DND-41 (cell line): ENCODE results near the gene MANF.
A peak's percentile ranks its signal among the peaks of the same experiment; 100 is the strongest.

ENCODE experiments used
- ATAC-seq: fragments of 200-7000 bp; cut with Tn5 transposase; 3 replicates; pipeline ENCODE4 v1.9.1; 2021; ENCODE audit warnings: low read depth; ENCODE audit not compliant: insufficient read depth
- DNase-seq: peaks from one replicate; pipeline ENCODE4 v3.0.0-alpha.2; 2020
- H2AFZ ChIP-seq: 2 replicates; pipeline ENCODE4 v1.6.0; 2012; ENCODE audit warnings: low read depth, low read length
- H3K27ac ChIP-seq: 2 replicates; pipeline ENCODE4 v1.5.1; 2012; ENCODE audit warnings: low read length, inconsistent platforms
- H3K27me3 ChIP-seq: fragments of 200-600 bp; sonication (generic); 2 replicates; pipeline ENCODE4 v1.6.0; 2012; ENCODE audit warnings: low read length, mild to moderate bottlenecking, inconsistent platforms; ENCODE audit not compliant: insufficient read depth, poor library complexity
- H3K36me3 ChIP-seq: 2 replicates; pipeline ENCODE4 v1.5.1; 2012; ENCODE audit warnings: low read length, inconsistent platforms; ENCODE audit not compliant: insufficient read depth
- H3K4me1 ChIP-seq: 2 replicates; pipeline ENCODE4 v1.5.1; 2012; ENCODE audit warnings: mild to moderate bottlenecking, low read length; ENCODE audit not compliant: insufficient read depth
- H3K4me2 ChIP-seq: 2 replicates; pipeline ENCODE4 v1.6.0; 2012; ENCODE audit warnings: mild to moderate bottlenecking, moderate library complexity, low read length, inconsistent platforms; ENCODE audit not compliant: insufficient read depth
- H3K4me3 ChIP-seq, 2 experiments: fragments of 200-600 bp in 1 of 2; shearing (Covaris generic) in 1 of 2; 2 replicates each; pipeline ENCODE4 v1.5.1; 2012 to 2016; ENCODE audit warnings: inconsistent platforms in 2 of 2, low read length in 2 of 2, mild to moderate bottlenecking in 2 of 2, low read depth in 1 of 2, moderate library complexity in 1 of 2
- H3K79me2 ChIP-seq: 2 replicates; pipeline ENCODE4 v1.6.0; 2012; ENCODE audit warnings: low read length, inconsistent platforms; ENCODE audit not compliant: insufficient read depth
- H3K9ac ChIP-seq: 2 replicates; pipeline ENCODE4 v1.6.0; 2012; ENCODE audit warnings: low read depth, mild to moderate bottlenecking, inconsistent platforms, low read length, moderate library complexity
- H3K9me3 ChIP-seq: 2 replicates; pipeline ENCODE4 v1.5.1; 2012; ENCODE audit warnings: low read length, moderate library complexity, mild to moderate bottlenecking, inconsistent platforms; ENCODE audit not compliant: insufficient read depth, severe bottlenecking
- H4K20me1 ChIP-seq: 2 replicates; pipeline ENCODE4 v1.6.0; 2012; ENCODE audit warnings: low read length; ENCODE audit not compliant: insufficient read depth
- EZH2 ChIP-seq: IDR thresholded peaks from 3 replicates; pipeline ENCODE4 v1.6.1; 2012; ENCODE audit warnings: borderline replicate concordance, low read depth, mild to moderate bottlenecking, moderate library complexity, low read length, inconsistent platforms; ENCODE audit not compliant: severe bottlenecking
- TF ChIP-seq, protein P1 (sequence below): IDR thresholded peaks from 2 replicates; pipeline ENCODE4 v1.5.1; 2012; ENCODE audit warnings: borderline replicate concordance, low read length, moderate library complexity, mild to moderate bottlenecking; ENCODE audit not compliant: poor library complexity, severe bottlenecking; ENCODE audit errors: extremely low read depth

Gene MANF

DNA sequence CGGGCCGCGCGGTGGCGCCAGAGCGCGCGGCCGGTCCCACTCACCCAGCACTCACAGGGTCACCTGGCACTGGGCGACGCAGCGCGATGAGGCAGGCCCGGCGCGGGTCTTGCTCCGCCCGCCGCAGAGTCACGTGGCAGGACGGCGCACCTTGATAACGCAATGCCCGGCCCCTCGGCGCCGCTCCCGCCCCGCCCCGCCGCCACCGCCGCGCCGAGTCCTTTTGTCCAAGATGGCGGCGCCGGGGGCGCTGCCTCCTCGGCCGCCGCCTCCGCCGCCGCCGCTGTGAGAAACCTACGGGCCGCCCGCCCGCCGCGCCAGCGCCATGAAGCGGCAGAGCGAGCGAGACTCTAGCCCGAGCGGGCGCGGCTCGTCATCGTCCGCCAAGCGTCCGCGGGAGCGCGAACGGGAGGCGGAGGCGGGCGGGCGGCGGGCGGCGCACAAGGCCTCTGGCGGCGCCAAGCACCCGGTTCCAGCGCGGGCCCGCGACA is 6.0 kb downstream of the MANF start, which contains the start of gene RBM15B:
Gene RBM15B, plus strand, starts transcription at position 211 of the 491 bp plus-strand sequence. Its CDS starts 115 bp downstream, at position 326.
- ATAC-seq (peak; percentile 92), DNase-seq (peak; percentile 97)
- H4K20me1 ChIP-seq: peaks cover 75% of the 10 kb centered on the region
- H3K79me2 ChIP-seq: peaks cover 92% of the 10 kb centered on the region
- peak within 1 kb of the TSS; percentile 80 for H3K27ac ChIP-seq
- H3K36me3 ChIP-seq: peaks cover 88% of the 10 kb centered on the region
- no peaks in the 10 kb centered on the region for H3K9me3 ChIP-seq
- peak within 1 kb of the TSS; percentile 46 to 93; a peak in 3 of 4 replicates for H3K4me3 ChIP-seq
- TF ChIP-seq, protein P1, sequence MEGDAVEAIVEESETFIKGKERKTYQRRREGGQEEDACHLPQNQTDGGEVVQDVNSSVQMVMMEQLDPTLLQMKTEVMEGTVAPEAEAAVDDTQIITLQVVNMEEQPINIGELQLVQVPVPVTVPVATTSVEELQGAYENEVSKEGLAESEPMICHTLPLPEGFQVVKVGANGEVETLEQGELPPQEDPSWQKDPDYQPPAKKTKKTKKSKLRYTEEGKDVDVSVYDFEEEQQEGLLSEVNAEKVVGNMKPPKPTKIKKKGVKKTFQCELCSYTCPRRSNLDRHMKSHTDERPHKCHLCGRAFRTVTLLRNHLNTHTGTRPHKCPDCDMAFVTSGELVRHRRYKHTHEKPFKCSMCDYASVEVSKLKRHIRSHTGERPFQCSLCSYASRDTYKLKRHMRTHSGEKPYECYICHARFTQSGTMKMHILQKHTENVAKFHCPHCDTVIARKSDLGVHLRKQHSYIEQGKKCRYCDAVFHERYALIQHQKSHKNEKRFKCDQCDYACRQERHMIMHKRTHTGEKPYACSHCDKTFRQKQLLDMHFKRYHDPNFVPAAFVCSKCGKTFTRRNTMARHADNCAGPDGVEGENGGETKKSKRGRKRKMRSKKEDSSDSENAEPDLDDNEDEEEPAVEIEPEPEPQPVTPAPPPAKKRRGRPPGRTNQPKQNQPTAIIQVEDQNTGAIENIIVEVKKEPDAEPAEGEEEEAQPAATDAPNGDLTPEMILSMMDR: peak; percentile 90
- no peak for TF ChIP-seq EZH2
- H2AFZ ChIP-seq: peak within 1 kb of the TSS; percentile 91
- peak within 1 kb of the TSS; percentile 90 for H3K4me2 ChIP-seq
- H3K9ac ChIP-seq: peak within 1 kb of the TSS; percentile 80
- no peaks in the 10 kb centered on the region for H3K27me3 ChIP-seq
- H3K4me1 ChIP-seq: peaks cover 82% of the 10 kb centered on the region

DNA sequence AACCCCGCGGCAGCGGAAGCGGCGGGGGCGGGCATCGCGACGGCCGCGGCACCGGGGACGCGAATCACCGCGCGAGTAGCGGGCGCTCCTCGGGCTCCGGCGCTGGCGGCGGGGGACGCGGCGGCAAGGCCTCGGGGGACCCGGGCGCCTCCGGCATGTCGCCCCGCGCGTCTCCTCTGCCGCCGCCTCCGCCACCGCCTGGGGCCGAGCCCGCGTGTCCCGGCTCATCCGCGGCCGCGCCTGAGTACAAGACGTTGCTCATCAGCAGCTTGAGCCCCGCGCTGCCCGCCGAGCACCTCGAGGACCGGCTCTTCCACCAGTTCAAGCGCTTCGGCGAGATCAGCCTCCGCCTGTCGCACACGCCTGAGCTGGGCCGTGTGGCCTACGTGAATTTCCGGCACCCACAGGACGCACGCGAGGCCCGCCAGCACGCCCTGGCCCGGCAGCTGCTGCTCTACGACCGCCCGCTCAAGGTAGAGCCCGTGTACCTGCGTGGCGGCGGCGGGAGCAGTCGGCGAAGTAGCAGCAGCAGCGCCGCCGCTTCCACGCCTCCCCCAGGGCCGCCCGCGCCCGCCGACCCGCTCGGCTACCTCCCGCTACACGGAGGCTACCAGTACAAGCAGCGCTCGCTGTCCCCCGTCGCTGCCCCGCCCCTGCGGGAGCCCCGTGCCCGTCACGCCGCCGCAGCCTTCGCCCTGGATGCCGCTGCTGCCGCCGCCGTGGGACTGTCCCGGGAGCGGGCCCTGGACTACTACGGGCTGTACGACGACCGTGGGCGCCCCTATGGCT is 6.7 kb downstream of the MANF start:
- peaks cover 88% of the 10 kb centered on the region for H3K36me3 ChIP-seq
- peaks cover 75% of the 10 kb centered on the region for H4K20me1 ChIP-seq
- peak overlapping the region; percentile 90 for H3K4me2 ChIP-seq
- H3K9ac ChIP-seq: peak overlapping the region; percentile 80
- H2AFZ ChIP-seq: peak overlapping the region; percentile 69
- TF ChIP-seq EZH2: no peak
- TF ChIP-seq, protein P1: no peak
- peaks cover 92% of the 10 kb centered on the region for H3K79me2 ChIP-seq
- ATAC-seq (0 out of 3 replicates have a peak, but pooled peaks have one; percentile 8), DNase-seq (peak; percentile 46)
- no peaks in the 10 kb centered on the region for H3K27me3 ChIP-seq
- H3K4me3 ChIP-seq: peak overlapping the region; percentile 46 to 93; a peak in 3 of 4 replicates
- H3K9me3 ChIP-seq: no peaks in the 10 kb centered on the region
- H3K27ac ChIP-seq: peak overlapping the region; percentile 72
- peaks cover 79% of the 10 kb centered on the region for H3K4me1 ChIP-seq

DNA sequence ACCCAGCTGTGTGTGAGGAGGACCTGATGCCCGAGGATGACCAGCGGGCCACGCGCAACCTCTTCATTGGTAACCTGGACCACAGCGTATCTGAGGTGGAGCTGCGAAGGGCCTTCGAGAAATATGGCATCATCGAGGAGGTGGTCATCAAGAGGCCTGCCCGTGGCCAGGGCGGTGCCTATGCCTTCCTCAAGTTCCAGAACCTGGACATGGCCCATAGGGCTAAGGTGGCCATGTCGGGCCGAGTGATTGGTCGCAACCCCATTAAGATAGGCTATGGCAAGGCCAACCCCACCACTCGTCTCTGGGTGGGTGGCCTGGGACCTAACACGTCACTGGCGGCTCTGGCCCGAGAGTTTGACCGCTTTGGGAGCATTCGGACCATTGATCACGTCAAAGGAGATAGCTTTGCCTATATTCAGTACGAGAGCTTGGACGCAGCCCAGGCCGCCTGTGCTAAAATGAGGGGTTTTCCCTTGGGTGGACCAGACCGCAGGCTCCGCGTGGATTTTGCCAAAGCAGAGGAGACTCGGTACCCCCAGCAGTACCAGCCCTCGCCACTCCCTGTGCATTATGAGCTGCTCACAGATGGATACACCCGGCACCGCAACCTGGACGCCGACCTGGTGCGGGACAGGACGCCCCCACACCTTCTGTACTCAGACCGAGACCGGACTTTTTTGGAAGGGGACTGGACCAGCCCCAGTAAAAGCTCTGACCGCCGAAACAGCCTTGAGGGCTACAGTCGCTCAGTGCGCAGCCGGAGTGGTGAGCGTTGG is 7.5 kb downstream of the MANF start:
- peak overlapping the region; percentile 72 for H3K27ac ChIP-seq
- no peaks in the 10 kb centered on the region for H3K27me3 ChIP-seq
- no peak overlapping the region for H2AFZ ChIP-seq
- TF ChIP-seq, protein P1: no peak
- no peak for TF ChIP-seq EZH2
- H3K4me2 ChIP-seq: peak overlapping the region; percentile 90
- H3K9ac ChIP-seq: peak overlapping the region; percentile 80
- no peaks in the 10 kb centered on the region for H3K9me3 ChIP-seq
- peaks cover 89% of the 10 kb centered on the region for H3K79me2 ChIP-seq
- H3K4me1 ChIP-seq: peaks cover 72% of the 10 kb centered on the region
- peaks cover 90% of the 10 kb centered on the region for H3K36me3 ChIP-seq
- DNase-seq (no peak), ATAC-seq (no peak)
- H3K4me3 ChIP-seq: peak overlapping the region; percentile 38 to 93; a peak in 3 of 4 replicates
- H4K20me1 ChIP-seq: peaks cover 78% of the 10 kb centered on the region
